HG03196 (cell line): ENCODE data around the gene PTPRT.

ENCODE experiments used
- ATAC-seq: cut with Tn5 transposase; IDR thresholded peaks from one replicate; pipeline ENCODE4 v1.9.1; 2021; ENCODE audit not compliant: unreplicated experiment

Gene PTPRT

GRCh38 chr20:43123180-43123579 lies 66.5 kb downstream of the PTPRT start:
- no peak for ATAC-seq

DNA sequence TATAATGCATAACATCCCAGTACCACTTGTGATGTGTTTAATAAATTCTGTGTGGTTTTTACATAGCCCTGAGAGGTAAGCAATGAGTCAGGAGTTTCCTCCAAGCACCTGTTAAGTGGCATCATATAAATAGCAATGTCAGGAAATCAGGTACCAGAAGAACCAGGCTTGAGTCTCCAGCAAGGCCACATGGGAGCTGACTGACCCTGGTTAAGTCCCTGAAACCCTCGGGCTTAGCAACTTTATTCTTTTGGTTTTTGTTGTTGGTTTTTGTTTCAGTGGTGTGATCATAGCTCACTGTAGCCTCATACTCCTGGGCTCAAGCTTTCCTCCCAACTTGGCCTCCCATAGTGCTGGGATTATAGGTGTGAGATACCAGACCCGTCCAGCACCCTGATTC lies 70.0 kb downstream of the PTPRT start:
- no peak for ATAC-seq

GRCh38 chr20:43102394-43102793 lies 87.3 kb downstream of the PTPRT start:
- ATAC-seq, result no peak

GRCh38 chr20:43096931-43097260 lies 92.8 kb downstream of the PTPRT start:
- ATAC-seq, result no peak

- no peak for ATAC-seq
These were observed 93.4 kb downstream of the PTPRT start for GRCh38 chr20:43096126-43096930.

DNA sequence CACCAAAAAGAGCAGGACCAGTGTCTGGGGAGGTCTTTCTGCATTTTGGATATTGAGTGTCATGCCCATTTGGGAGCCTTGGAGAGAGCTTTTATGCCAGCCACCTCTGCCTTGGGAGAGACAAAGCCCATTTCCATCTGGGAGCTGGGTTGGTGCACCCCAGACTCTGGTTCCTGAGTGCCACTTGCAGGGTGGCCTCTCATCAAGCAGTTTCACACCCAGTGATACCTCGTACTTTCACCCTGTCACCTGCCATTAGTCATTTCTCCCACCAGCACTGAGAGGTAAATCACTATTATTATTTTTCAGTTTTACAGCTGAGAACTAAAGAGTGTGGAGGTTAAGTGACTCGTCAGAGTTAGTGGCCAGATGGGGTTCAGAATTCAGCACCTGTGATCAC lies 94.7 kb downstream of the PTPRT start:
- no peak for ATAC-seq

GRCh38 chr20:43092386-43093088 lies 97.2 kb downstream of the PTPRT start:
- ATAC-seq, result no peak

- no peak for ATAC-seq
These were observed 121.2 kb downstream of the PTPRT start for GRCh38 chr20:43068482-43068881.

- ATAC-seq, result no peak
These were observed 123.6 kb downstream of the PTPRT start for GRCh38 chr20:43066125-43066524.

- ATAC-seq, result no peak
These were observed 124.4 kb downstream of the PTPRT start for GRCh38 chr20:43065299-43065698.

DNA sequence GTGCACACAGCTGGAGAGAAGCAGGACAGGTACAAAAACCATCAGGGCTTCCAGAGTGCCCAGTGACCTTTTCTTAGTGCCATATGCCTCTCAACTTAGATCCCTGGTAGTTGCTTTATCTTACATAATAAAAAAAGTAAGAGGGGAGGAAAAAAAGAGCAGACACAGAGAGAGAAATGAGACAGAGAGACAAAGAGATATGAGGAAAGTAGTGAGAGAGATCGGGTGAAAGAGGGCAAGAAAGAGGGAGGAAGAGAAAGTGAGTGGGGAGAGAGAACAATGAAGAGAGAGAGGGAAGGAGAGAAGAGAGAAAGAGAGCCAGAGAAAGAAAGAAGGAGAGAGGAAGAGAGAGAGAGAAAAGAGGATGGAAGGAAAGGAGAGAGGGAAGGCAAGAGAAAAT lies 131.6 kb downstream of the PTPRT start:
- ATAC-seq, result no peak

DNA sequence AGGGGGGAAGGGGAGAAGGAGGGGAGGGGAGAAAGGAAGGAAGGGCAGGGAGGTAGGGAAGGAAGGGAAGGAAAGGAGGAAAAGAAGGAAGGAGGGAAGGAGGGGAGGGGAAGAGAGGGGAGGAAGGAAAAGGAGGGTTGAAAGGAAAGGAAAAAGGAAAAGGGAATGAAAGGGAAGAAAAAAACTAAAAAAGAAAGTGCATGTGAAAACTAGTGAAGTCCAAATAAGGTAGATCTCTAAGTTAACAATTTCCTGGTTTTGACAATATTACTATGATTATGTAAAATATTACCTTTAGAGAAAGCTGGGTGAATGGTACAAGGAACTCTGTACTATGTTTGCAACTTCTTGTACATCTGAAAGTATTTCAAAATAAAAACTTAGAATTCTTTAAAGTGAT lies 132.4 kb downstream of the PTPRT start:
- no peak for ATAC-seq

GRCh38 chr20:43055181-43055884 lies 134.4 kb downstream of the PTPRT start:
- ATAC-seq, result no peak

DNA sequence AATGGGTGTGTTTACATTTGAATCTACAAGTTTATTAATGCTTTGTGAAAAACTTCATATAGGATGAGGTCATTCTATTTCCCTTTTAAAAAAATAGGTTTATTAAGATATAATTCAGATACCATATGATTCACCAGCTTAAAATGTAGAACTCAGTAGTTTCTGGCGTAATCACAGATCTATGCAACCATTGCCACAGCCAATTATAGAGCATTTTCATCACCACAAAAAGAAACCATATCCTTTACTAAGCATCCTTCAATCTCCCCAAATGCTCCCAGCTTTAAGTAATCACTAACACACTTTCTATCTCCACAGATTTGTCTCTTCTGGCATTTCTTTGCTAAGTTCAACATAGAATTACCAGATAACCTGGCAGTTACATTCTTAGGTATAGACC lies 137.2 kb downstream of the PTPRT start:
- ATAC-seq, result no peak

DNA sequence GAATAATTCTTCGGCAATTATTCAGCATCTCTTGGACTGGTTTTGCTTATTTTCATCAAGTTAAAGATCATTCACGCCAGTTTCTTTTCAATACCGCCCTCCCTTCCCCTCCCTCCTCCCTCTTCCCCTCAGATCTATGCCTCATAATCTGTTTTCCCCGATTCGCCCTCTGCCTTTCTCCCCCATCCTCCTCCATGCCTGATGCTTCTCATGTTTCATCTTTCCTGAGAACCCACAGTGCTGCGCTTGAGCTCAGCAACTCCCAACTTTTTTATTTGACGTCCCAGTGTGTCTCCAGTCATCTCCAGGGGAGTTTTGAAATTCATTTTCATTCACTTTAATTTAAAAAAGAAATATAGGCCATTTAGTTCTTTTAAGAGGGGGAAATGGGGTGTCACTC lies 142.7 kb downstream of the PTPRT start:
- no peak for ATAC-seq

GRCh38 chr20:43043887-43044286 lies 145.8 kb downstream of the PTPRT start:
- no peak for ATAC-seq

- no peak for ATAC-seq
These were observed 149.3 kb downstream of the PTPRT start for GRCh38 chr20:43040427-43040826.

- ATAC-seq, result no peak
These were observed 151.9 kb downstream of the PTPRT start for GRCh38 chr20:43037605-43038309.

- ATAC-seq, result no peak
These were observed 154.6 kb downstream of the PTPRT start for GRCh38 chr20:43034981-43035724.

DNA sequence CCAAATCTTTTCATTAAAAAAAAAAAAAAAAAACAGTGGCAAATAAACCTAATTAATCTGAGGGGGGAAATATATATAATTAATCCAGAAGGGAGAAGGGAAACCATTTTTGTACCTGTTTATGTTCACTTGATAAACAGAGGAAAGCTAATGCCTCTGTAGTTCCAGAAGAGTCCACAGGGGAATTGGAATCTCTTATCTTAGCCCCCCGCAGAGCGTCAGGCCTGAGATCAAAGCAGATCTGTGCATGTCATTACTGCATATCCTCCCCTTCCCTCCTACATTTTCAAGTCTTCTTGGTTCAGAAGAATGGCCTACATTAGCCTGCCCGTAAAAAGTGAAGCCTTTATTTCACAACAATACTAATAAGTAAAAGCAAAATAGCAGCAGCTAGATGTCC lies 157.2 kb downstream of the PTPRT start:
- ATAC-seq, result no peak

DNA sequence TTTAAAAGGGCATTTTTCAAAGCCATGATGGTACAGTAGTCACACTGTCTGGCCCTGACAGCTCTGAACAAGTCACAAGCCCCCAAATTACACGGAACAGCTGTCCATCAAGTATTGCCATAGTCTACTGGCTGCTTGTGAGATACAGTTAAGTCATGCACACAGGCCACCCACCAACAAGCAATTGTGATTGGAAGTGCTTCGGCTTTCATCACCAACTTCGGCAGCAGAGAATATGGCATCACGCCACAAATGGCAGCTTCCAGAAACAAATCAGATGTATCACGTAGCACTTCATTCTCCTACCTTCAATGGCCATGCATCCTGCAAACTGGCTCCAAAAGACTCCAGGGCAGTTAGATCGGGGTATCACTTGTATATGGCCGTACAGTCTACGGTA lies 160.5 kb downstream of the PTPRT start:
- no peak for ATAC-seq
